K562 (cell line): Measurements from ENCODE around the gene USP37. TPM values are rescaled to one million over a fixed set of nuclear protein-coding genes. Genes with fewer than 3 reads are reported as not detected.

Source experiments
- CREM ChIP-seq: IDR thresholded peaks from 2 replicates; pipeline ENCODE4 v1.6.1; 2014; ENCODE audit warnings: antibody characterized with exemption, low read depth
- E2F4 ChIP-seq: sonication (generic); formaldehyde crosslinking; IDR thresholded peaks from 2 replicates; pipeline ENCODE4 v1.8.0; 2022; ENCODE audit warnings: mild to moderate bottlenecking, low read depth, missing genetic modification reagents
- GTF2B ChIP-seq: IDR thresholded peaks from 2 replicates; pipeline ENCODE4 v1.6.1; 2011; ENCODE audit not compliant: insufficient read length; ENCODE audit errors: extremely low read depth
- GTF2F1 ChIP-seq: IDR thresholded peaks from 2 replicates; pipeline ENCODE4 v1.6.1; 2011; ENCODE audit warnings: low read depth, low read length, improper control_type of control experiment
- KDM1A ChIP-seq, 2 experiments: fragments of 450-650 bp; IDR thresholded peaks; 2 replicates each; pipeline ENCODE4 v1.6.1; 2016; ENCODE audit warnings: mild to moderate bottlenecking in 2 of 2
- KLF13 ChIP-seq: fragments of 450-650 bp; IDR thresholded peaks from 2 replicates; pipeline ENCODE4 v1.6.1; 2016; ENCODE audit warnings: missing genetic modification characterization, low read depth, mild to moderate bottlenecking, missing compliant biosample characterization, moderate library complexity, borderline replicate concordance
- MAFK ChIP-seq: IDR thresholded peaks from 2 replicates; pipeline ENCODE4 v1.6.1; 2011; ENCODE audit warnings: low read length, improper control_type of control experiment
- MLLT1 ChIP-seq, 2 experiments: fragments of 450-650 bp; IDR thresholded peaks; 2 replicates each; pipeline ENCODE4 v1.6.1; 2016
- RBM17 ChIP-seq: fragments of 200-400 bp; formaldehyde crosslinking; IDR thresholded peaks from 2 replicates; pipeline ENCODE4 v1.6.1; 2017; ENCODE audit warnings: low read depth, mild to moderate bottlenecking, low read length, borderline replicate concordance
- SNRNP70 ChIP-seq: fragments of 200-400 bp; formaldehyde crosslinking; optimal IDR thresholded peaks from 2 replicates; pipeline ENCODE3; 2017; ENCODE audit warnings: low read depth, low read length
- XRCC3 ChIP-seq: fragments of 450-650 bp; IDR thresholded peaks from 2 replicates; pipeline ENCODE4 v1.6.1; 2017; ENCODE audit warnings: mild to moderate bottlenecking, moderate library complexity
- ZC3H11A ChIP-seq: IDR thresholded peaks from 2 replicates; pipeline ENCODE4 v1.6.1; 2012; ENCODE audit warnings: low read depth, low read length, improper control_type of control experiment
- ZKSCAN3 ChIP-seq: fragments of 250-450 bp; sonication (Bioruptor Pico); IDR thresholded peaks from 2 replicates; pipeline ENCODE4 v1.4.0; 2020
- ZNF124 ChIP-seq: sonication (generic); formaldehyde crosslinking; IDR thresholded peaks from 2 replicates; pipeline ENCODE4 v1.8.1; 2022; ENCODE audit warnings: missing genetic modification reagents
- ZNF146 ChIP-seq: IDR thresholded peaks from one replicate; pipeline ENCODE4 v1.6.1; 2018; ENCODE audit warnings: missing compliant biosample characterization; ENCODE audit not compliant: unreplicated experiment
- ZNF3 ChIP-seq: fragments of 250-450 bp; sonication (Bioruptor Pico); IDR thresholded peaks from 2 replicates; pipeline ENCODE4 v1.5.0; 2021; ENCODE audit warnings: mild to moderate bottlenecking, moderate library complexity
- ZNF407 ChIP-seq: fragments of 450-650 bp; IDR thresholded peaks from 2 replicates; pipeline ENCODE4 v1.6.1; 2016; ENCODE audit warnings: low read depth
- polyA plus RNA-seq, 8 experiments: library from polyadenylated mRNA; depleted of rRNA in 4 of 8; stranded (reverse) in 5 of 8; unstranded in 3 of 8; fragments of >200 nt; fragmentation: Nextera tagmentation in 2 of 8; fragmentation: Illumina TruSeq in 1 of 8; extraction: Ambion mirVana in 2 of 8; extraction: Trizol in 1 of 8; gene quantifications; 2 replicates each; pipeline versions ENCODE4 v1.2.1 to v1.2.3, GENCODE V29; 2011 to 2014; ENCODE audit warnings: inconsistent platforms in 1 of 8, missing spikeins in 1 of 8
- total RNA-seq, 7 experiments: library from RNA; depleted of rRNA in 6 of 7; stranded (reverse); fragments of >200 nt in 6 of 7; fragmentation: Illumina TruSeq in 2 of 7; extraction: Trizol in 2 of 7; gene quantifications; 2 replicates each; pipeline versions ENCODE4 v1.2.1 to v1.2.3, GENCODE V29; 2011 to 2021; ENCODE audit warnings: low replicate concordance in 1 of 7

The USP37 gene
- total and polyA plus RNA-seq, 9 of the 15 experiments (the other 6 are each of a cell fraction or from before 2014, with no cell fraction given) = 2.0 to 14.2 (median 8.5) TPM

- TF ChIP-seq ZNF407 = peak; percentile 82
- TF ChIP-seq ZNF124 (CRISPR knock-in tag) = no peak
- no peak for TF ChIP-seq KLF13 (tag)
- no peak for TF ChIP-seq SNRNP70
- no peak for TF ChIP-seq ZNF3 (CRISPR knock-in tag)
- no peak for TF ChIP-seq GTF2F1
- no peak for TF ChIP-seq ZNF146 (CRISPR knock-in tag)
- no peak for TF ChIP-seq RBM17
- TF ChIP-seq CREM = peak; percentile 92
- peak; percentile 68 for TF ChIP-seq E2F4
- no peak for TF ChIP-seq GTF2B
- TF ChIP-seq ZC3H11A = no peak
- TF ChIP-seq MLLT1 (IDR thresholded peaks at IDR 0.05) = no peak
- TF ChIP-seq KDM1A (IDR thresholded peaks at IDR 0.05) = no peak
- TF ChIP-seq XRCC3 = no peak
- TF ChIP-seq MAFK = no peak
- no peak for TF ChIP-seq ZKSCAN3
Observed at GRCh38 chr2:218568190-218569037, at the start of gene USP37, which contains the start of gene CNOT9 (continued).
